NB4 (cell line): ENCODE data around the gene ABCF2.

Experiments used
- DNase-seq: peaks from one replicate; pipeline ENCODE4 v3.0.0; 2010; ENCODE audit warnings: low read depth
- H3K4me3 ChIP-seq: one replicate; pipeline ENCODE4 v1.5.1; 2011; ENCODE audit warnings: mild to moderate bottlenecking, low read depth, low read length, moderate library complexity
- MAX ChIP-seq: IDR thresholded peaks from 2 replicates; pipeline ENCODE4 v1.6.1; 2011; ENCODE audit warnings: low read depth, low read length
- MYC ChIP-seq: IDR thresholded peaks from 2 replicates; pipeline ENCODE4 v1.6.1; 2011; ENCODE audit warnings: low read depth, low read length
- POLR2A ChIP-seq: IDR thresholded peaks from 2 replicates; pipeline ENCODE4 v1.6.1; 2011; ENCODE audit warnings: mild to moderate bottlenecking; ENCODE audit not compliant: insufficient read length; ENCODE audit errors: extremely low read depth
- TF ChIP-seq, protein P1 (sequence below): IDR thresholded peaks from one replicate; pipeline ENCODE4 v1.5.1; 2012; ENCODE audit warnings: low read depth, low read length

ABCF2 gene

DNA sequence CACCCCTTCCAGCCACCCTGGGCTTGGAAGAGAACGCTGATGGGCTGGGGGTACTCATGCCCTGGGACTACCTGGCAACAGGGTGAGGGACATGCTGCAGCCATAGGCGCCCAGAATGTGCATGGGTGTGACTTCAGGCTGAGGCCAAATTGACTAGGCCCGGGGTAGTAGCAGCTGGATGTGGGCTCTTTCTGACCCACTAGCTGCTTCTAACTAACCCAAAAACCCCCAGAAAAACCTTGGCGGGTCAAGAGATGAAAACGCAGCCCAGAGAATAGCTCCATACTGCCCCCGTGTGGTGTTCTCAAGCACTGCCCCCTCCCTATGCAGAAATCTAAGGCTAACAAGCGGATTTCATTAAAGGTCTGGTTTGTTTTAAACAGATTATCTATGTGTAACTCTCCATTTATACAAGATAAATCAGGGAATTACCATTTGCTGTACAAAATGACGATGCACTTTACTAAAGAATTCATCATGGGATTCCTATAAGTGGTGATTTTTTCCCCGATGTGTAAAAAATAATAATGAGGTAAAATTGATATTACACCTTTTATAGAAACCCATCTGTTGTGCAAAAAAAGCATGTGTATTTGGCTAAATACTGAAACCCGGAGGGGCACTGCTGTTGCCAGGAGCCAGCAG, 17.3 kb upstream of the ABCF2 start:
- TF ChIP-seq MAX (no peak), MYC (no peak; the same call in 1 of the 2 replicates), POLR2A (no peak)
- TF ChIP-seq, protein P1, sequence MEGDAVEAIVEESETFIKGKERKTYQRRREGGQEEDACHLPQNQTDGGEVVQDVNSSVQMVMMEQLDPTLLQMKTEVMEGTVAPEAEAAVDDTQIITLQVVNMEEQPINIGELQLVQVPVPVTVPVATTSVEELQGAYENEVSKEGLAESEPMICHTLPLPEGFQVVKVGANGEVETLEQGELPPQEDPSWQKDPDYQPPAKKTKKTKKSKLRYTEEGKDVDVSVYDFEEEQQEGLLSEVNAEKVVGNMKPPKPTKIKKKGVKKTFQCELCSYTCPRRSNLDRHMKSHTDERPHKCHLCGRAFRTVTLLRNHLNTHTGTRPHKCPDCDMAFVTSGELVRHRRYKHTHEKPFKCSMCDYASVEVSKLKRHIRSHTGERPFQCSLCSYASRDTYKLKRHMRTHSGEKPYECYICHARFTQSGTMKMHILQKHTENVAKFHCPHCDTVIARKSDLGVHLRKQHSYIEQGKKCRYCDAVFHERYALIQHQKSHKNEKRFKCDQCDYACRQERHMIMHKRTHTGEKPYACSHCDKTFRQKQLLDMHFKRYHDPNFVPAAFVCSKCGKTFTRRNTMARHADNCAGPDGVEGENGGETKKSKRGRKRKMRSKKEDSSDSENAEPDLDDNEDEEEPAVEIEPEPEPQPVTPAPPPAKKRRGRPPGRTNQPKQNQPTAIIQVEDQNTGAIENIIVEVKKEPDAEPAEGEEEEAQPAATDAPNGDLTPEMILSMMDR, result peak; percentile 99
- peak; percentile 81 for DNase-seq

DNA sequence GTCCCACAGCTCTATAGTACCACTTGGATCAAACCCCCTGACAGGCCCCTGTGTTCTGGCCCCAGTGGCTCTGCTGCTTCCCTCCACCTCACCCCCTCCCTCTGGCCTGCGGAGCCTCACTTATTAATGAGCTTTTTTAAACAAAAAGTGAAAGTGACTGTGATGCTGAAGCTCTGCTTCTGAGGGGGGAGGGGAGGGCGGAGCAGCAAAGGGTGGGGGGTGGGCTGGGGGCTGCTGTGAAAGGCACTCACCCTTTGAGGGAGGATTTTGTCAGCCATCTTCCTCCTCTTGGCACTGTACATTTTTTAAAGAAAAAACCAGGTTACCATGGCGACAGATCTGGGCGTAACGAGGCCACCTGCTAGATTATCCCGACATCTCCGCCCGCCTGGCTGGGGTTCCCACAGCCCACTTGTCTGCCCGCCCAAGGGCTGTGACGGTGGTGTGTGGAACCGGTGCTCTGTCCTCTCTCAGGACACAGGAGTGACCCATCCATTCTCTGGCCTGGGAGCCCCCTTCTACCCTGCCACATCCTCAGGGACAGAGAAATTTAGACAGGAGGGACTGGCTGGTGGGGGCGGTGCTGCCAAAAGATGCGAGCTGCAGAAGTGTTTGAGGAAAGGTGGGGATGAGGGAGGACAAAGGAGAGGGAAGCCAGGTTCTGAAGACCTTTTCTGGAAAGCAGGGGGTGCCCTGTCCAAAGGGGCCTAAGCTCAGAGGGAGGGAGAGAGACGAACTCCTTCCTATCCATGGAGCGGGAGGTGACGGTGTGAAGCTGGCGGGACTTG, 16.6 kb upstream of the ABCF2 start:
- TF ChIP-seq, protein P1, result no peak
- TF ChIP-seq MAX (no peak), MYC (no peak), POLR2A (no peak)
- no peak for DNase-seq
- no peak overlapping the region for H3K4me3 ChIP-seq

More for the DNA sequence above, 17.3 kb upstream of the ABCF2 start:
- H3K4me3 ChIP-seq, result no peak overlapping the region

GRCh38 chr7:151243045-151243349, 16.0 kb upstream of the ABCF2 start:
- no peak overlapping the region for H3K4me3 ChIP-seq
- TF ChIP-seq MYC, result no peak
- no peak for TF ChIP-seq POLR2A
- TF ChIP-seq, protein P1, result no peak
- TF ChIP-seq MAX, result no peak
- DNase-seq, result no peak

DNA sequence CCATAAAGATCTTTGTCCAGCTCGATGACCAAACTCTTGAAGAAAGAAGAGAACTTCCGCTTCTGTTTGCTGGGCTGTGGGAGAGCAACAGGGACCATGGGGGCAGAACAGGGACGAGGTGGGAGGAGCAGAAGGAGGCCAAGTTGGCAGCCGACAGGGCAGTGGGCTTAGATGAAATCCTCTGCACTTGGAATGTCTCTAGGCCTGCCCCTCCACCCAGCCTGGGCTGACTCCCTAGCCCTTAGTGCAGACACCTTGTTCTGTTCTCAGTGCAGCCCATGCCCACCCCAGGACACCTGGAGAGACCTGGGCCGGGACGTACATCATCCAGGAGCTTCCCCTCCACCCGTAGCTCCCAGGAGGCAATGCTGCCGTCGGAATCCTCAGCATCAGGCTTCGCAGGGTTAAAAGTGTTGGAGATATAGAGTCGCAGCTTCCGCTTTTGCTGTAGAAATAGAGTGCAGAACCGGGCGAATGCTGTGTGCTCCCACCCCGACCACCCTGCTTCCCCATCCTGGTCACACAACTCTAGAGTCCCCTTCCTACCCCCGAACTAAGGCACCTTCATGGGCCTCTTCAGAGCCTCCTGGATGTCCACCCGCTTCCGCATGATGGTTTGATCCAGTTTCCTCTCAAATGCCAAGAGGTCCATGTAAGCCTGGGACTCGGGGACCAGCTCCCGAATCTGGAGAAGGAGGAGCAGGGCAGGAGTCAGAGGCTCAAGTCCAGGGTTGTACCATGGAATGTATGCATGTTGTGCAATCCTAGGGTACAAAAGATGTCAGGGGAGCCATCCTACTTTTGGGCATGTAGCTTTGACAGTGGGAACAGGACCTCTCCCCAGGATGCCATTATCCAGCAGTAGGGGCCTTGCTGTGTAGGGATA, 15.4 kb upstream of the ABCF2 start:
- TF ChIP-seq, protein P1, result no peak
- TF ChIP-seq POLR2A, result no peak
- no peak for TF ChIP-seq MYC
- no peak for TF ChIP-seq MAX
- no peak overlapping the region for H3K4me3 ChIP-seq
- no peak for DNase-seq

- TF ChIP-seq POLR2A (no peak), MAX (no peak)
- TF ChIP-seq, protein P1, result no peak
- DNase-seq, result no peak
- no peak overlapping the region for H3K4me3 ChIP-seq
Observed at GRCh38 chr7:151241755-151242096, 14.7 kb upstream of the ABCF2 start.
